ENCODE results near the gene MKI67. TPM values are rescaled to one million over a fixed set of nuclear protein-coding genes. Genes with fewer than 3 reads are reported as not detected.

MKI67 gene
- total and polyA plus RNA-seq, 2 of the 4 experiments (the other 2 are of a cell fraction): 13.5 to 36.4 TPM

DNA sequence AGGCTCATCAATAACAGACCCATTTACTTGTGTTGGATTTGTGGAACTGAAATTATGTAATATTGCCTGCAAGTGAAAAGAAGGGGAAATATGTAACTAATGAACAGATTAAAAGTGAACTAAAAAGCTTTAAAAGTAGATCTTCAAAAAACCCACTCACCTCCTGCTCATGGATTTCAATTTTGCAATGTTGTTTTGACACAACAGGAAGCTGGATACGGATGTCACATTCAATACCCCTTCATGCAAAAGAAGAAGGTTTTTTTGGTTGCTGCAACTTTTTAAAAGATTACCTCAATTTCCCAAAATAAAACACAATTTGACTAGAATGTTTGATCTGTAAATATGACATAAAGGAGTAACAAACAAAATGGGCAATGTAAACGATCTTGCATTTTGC, 3.3 kb downstream of the MKI67 start:
- Histone ChIP-seq H3K9me3 (ENCODE audit: control insufficient read depth, insufficient read depth, low read length) (no peaks in the 10 kb centered on the region), H3K23ac (ENCODE audit: low read depth, low read length) (0 out of 2 replicates have a peak overlapping the region, but pooled peaks have one; percentile 68), H2BK20ac (ENCODE audit: low read depth, low read length) (no peak overlapping the region), H3K4me1 (ENCODE audit: control insufficient read depth, insufficient read depth, low read length) (peaks cover 6% of the 10 kb centered on the region; the same call in 1 of the 2 replicates), H3K36me3 (ENCODE audit: control insufficient read depth, insufficient read depth, low read length) (no peaks in the 10 kb centered on the region; the same call in 1 of the 2 replicates), H4K91ac (ENCODE audit: insufficient read depth, low read depth, low read length) (no peak overlapping the region), H4K20me1 (ENCODE audit: insufficient read depth, low read length) (peaks cover 9% of the 10 kb centered on the region; the same call in 1 of the 2 replicates), H3K4me3 (ENCODE audit: insufficient read depth, low read depth, low read length) (no peak overlapping the region), H2BK5ac (ENCODE audit: low read depth, low read length, poor library complexity, severe bottlenecking) (no peak overlapping the region), H3K56ac (ENCODE audit: extremely low read depth, insufficient read depth, low read length) (no peak overlapping the region), H4K5ac (ENCODE audit: low read depth, low read length) (no peak overlapping the region), H4K8ac (ENCODE audit: low read depth in 2 of 2, low read length in 2 of 2) (no peak overlapping the region), H3K4me2 (ENCODE audit: low read depth, low read length) (no peak overlapping the region), H3K79me1 (ENCODE audit: low read depth in 1 of 2, low read length in 2 of 2) (peaks cover 7 to 19% of the 10 kb centered on the region in 2 experiments), H3K14ac (replicated peaks; ENCODE audit: low read depth, low read length) (no peak overlapping the region), H3K9me1 (ENCODE audit: insufficient read depth, low read length) (peaks cover 6% of the 10 kb centered on the region; the same call in 1 of the 2 replicates), H2AFZ (replicated peaks; ENCODE audit: low read length, poor library complexity) (no peak overlapping the region), H3K4ac (ENCODE audit: low read depth, low read length) (no peak overlapping the region), H3K9ac (ENCODE audit: low read depth, low read length) (no peak overlapping the region), H3K27ac (ENCODE audit: insufficient read depth, low read length) (no peak overlapping the region), H2AK9ac (replicated peaks; ENCODE audit: low read depth, low read length, poor library complexity) (no peak overlapping the region), H3K27me3 (ENCODE audit: control insufficient read depth, insufficient read depth, low read length) (no peaks in the 10 kb centered on the region), H2BK15ac (ENCODE audit: low read depth, low read length) (no peak overlapping the region), H2BK120ac (ENCODE audit: low read depth, low read length) (no peak overlapping the region), H3K18ac (ENCODE audit: low read depth, low read length) (no peak overlapping the region), H2AK5ac (ENCODE audit: low read depth, low read length) (no peak overlapping the region)
- ATAC-seq (ENCODE audit: low read depth) (no peak), DNase-seq (no peak)
- in situ Hi-C loops (cut with MboI; ENCODE audit: low sequenced_read_pairs): no loop called here
- intact Hi-C loops (cut with micrococcal nuclease): no loop called here
- no TSS peak for BruUV-seq (replicated peaks)
- ChIA-PET POLR2A (ENCODE audit: unreplicated experiment) (no interaction called here), CTCF (no interaction called here)
- dilution Hi-C loops (cut with HindIII; ENCODE audit: low sequenced_read_pairs, unreplicated experiment): no loop called here
- no CpG with 5 or more reads among the region's 2 CpGs for WGBS, 2 experiments (ENCODE audit: extremely low coverage in 2 of 2, insufficient read length in 1 of 2)
- TF ChIP-seq USF2 (IDR thresholded peaks at IDR 0.05; ENCODE audit: low read depth, low read length): no peak
- no peak for TF ChIP-seq MXI1 (IDR thresholded peaks at IDR 0.05; ENCODE audit: borderline replicate concordance, low read depth, low read length)
- no peak for TF ChIP-seq RAD21 (IDR thresholded peaks at IDR 0.05; ENCODE audit: low read length)
- no peak for TF ChIP-seq MAZ (IDR thresholded peaks at IDR 0.05; ENCODE audit: borderline replicate concordance, low read depth, low read length)
- TF ChIP-seq SMC3 (IDR thresholded peaks at IDR 0.05; ENCODE audit: low read depth, low read length): no peak
- TF ChIP-seq MAFK (IDR thresholded peaks at IDR 0.05; ENCODE audit: low read depth, low read length): no peak
- TF ChIP-seq NFE2L2 (IDR thresholded peaks at IDR 0.05; ENCODE audit: low read depth, low read length): no peak
- TF ChIP-seq RCOR1 (IDR thresholded peaks at IDR 0.05; ENCODE audit: insufficient replicate concordance, low read length): no peak
- no peak for TF ChIP-seq BHLHE40 (IDR thresholded peaks at IDR 0.05; ENCODE audit: low read depth, low read length)
- no peak for TF ChIP-seq CHD1 (IDR thresholded peaks at IDR 0.05; ENCODE audit: low read depth, low read length)
- no peak for TF ChIP-seq FOS (IDR thresholded peaks at IDR 0.05; ENCODE audit: low read depth, low read length)
- no peak for TF ChIP-seq RFX5 (IDR thresholded peaks at IDR 0.05; ENCODE audit: low read depth, low read length)
- TF ChIP-seq, protein P1, sequence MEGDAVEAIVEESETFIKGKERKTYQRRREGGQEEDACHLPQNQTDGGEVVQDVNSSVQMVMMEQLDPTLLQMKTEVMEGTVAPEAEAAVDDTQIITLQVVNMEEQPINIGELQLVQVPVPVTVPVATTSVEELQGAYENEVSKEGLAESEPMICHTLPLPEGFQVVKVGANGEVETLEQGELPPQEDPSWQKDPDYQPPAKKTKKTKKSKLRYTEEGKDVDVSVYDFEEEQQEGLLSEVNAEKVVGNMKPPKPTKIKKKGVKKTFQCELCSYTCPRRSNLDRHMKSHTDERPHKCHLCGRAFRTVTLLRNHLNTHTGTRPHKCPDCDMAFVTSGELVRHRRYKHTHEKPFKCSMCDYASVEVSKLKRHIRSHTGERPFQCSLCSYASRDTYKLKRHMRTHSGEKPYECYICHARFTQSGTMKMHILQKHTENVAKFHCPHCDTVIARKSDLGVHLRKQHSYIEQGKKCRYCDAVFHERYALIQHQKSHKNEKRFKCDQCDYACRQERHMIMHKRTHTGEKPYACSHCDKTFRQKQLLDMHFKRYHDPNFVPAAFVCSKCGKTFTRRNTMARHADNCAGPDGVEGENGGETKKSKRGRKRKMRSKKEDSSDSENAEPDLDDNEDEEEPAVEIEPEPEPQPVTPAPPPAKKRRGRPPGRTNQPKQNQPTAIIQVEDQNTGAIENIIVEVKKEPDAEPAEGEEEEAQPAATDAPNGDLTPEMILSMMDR (conservative IDR thresholded peaks at IDR 0.05; ENCODE audit: low read depth, low read length): no peak
- no peak for TF ChIP-seq POLR2A (IDR thresholded peaks at IDR 0.05; ENCODE audit: low read depth, low read length)
- TF ChIP-seq ELK1 (IDR thresholded peaks at IDR 0.05; ENCODE audit: borderline replicate concordance, low read depth, low read length): no peak
- TF ChIP-seq CEBPB (IDR thresholded peaks at IDR 0.05; ENCODE audit: low read depth, low read length): no peak
